K562 (cell line): ENCODE results near the gene ENTREP3. TPM values are rescaled to one million over a fixed set of nuclear protein-coding genes. Genes with fewer than 3 reads are reported as not detected.

ENCODE experiments used
- CBX8 ChIP-seq: fragments of 200-600 bp; sonication (generic); IDR thresholded peaks from 2 replicates; pipeline ENCODE4 v1.6.1; 2012; ENCODE audit warnings: borderline replicate concordance, mixed run types, low read depth, mild to moderate bottlenecking, moderate library complexity, mixed read lengths, low read length, control low read depth, inconsistent platforms; ENCODE audit not compliant: poor library complexity, severe bottlenecking; ENCODE audit errors: extremely low read depth
- ELF1 ChIP-seq: fragments of 200-800 bp; sonication (Bioruptor generic); IDR thresholded peaks from 2 replicates; pipeline ENCODE4 v1.6.1; 2016; ENCODE audit warnings: missing genetic modification characterization, missing compliant biosample characterization
- ETV6 ChIP-seq, 3 experiments: fragments of 150-350 bp in 1 of 3; sonication (generic) in 1 of 3; formaldehyde crosslinking in 1 of 3; IDR thresholded peaks; 2 replicates each; pipeline versions ENCODE4 v1.6.1 to v1.8.0; 2014 to 2022; ENCODE audit warnings: borderline replicate concordance in 2 of 3, low read depth in 2 of 3, antibody characterized with exemption in 1 of 3, low read length in 1 of 3, mild to moderate bottlenecking in 1 of 3, missing genetic modification reagents in 1 of 3
- FIP1L1 ChIP-seq: fragments of 200-400 bp; formaldehyde crosslinking; IDR thresholded peaks from 2 replicates; pipeline ENCODE4 v1.6.1; 2018; ENCODE audit warnings: mild to moderate bottlenecking, low read depth, low read length; ENCODE audit not compliant: poor library complexity, severe bottlenecking
- FOXA1 ChIP-seq: fragments of 450-650 bp; IDR thresholded peaks from 2 replicates; pipeline ENCODE4 v1.6.1; 2016; ENCODE audit warnings: mild to moderate bottlenecking, borderline replicate concordance
- HNRNPLL ChIP-seq: fragments of 200-400 bp; formaldehyde crosslinking; IDR thresholded peaks from 2 replicates; pipeline ENCODE4 v1.6.1; 2017; ENCODE audit warnings: low read length, low read depth, mild to moderate bottlenecking; ENCODE audit not compliant: poor library complexity, severe bottlenecking
- MGA ChIP-seq: fragments of 450-650 bp; IDR thresholded peaks from 2 replicates; pipeline ENCODE4 v1.6.1; 2016; ENCODE audit warnings: mild to moderate bottlenecking, moderate library complexity
- PRPF4 ChIP-seq: fragments of 200-400 bp; formaldehyde crosslinking; IDR thresholded peaks from one replicate; pipeline ENCODE4 v1.6.1; 2017; ENCODE audit warnings: low read length, low read depth, mild to moderate bottlenecking; ENCODE audit not compliant: insufficient read depth, poor library complexity, severe bottlenecking
- ZBTB11 ChIP-seq, 3 experiments: fragments of 200-800 bp in 1 of 3; fragments of 250-450 bp in 1 of 3; fragments of 450-650 bp in 1 of 3; sonication (Bioruptor Pico) in 1 of 3; sonication (Bioruptor generic) in 1 of 3; formaldehyde crosslinking in 1 of 3; IDR thresholded peaks; 2 replicates each; pipeline versions ENCODE4 v1.6.1 to v1.8.0; 2016 to 2022; ENCODE audit warnings: mild to moderate bottlenecking in 2 of 3, missing genetic modification characterization in 2 of 3, missing compliant biosample characterization in 1 of 3, moderate library complexity in 1 of 3
- polyA plus RNA-seq, 8 experiments: library from polyadenylated mRNA; depleted of rRNA in 4 of 8; stranded (reverse) in 5 of 8; unstranded in 3 of 8; fragments of >200 nt; fragmentation: Nextera tagmentation in 2 of 8; fragmentation: Illumina TruSeq in 1 of 8; extraction: Ambion mirVana in 2 of 8; extraction: Trizol in 1 of 8; gene quantifications; 2 replicates each; pipeline versions ENCODE4 v1.2.1 to v1.2.3, GENCODE V29; 2011 to 2014; ENCODE audit warnings: inconsistent platforms in 1 of 8, missing spikeins in 1 of 8
- total RNA-seq, 7 experiments: library from RNA; depleted of rRNA in 6 of 7; stranded (reverse); fragments of >200 nt in 6 of 7; fragmentation: Illumina TruSeq in 2 of 7; extraction: Trizol in 2 of 7; gene quantifications; 2 replicates each; pipeline versions ENCODE4 v1.2.1 to v1.2.3, GENCODE V29; 2011 to 2021; ENCODE audit warnings: low replicate concordance in 1 of 7

The ENTREP3 gene
- total and polyA plus RNA-seq, 9 of the 15 experiments (the other 6 are each of a cell fraction or from before 2014, with no cell fraction given), result 1.9 to 41.8 (median 5.9) TPM

- TF ChIP-seq MGA (no peak; the same call in 1 of the 2 replicates), FIP1L1 (peak; percentile 81), CBX8 (no peak), HNRNPLL (peak; percentile 59), ETV6 (IDR thresholded peaks at IDR 0.05; ENCODE audit: borderline replicate concordance in 1 of 2, low read depth in 2 of 2, low read length in 1 of 2) (peak; percentile 38 to 51; a peak in 1 of 4 replicates), ETV6 (CRISPR knock-in tag; IDR thresholded peaks at IDR 0.05; ENCODE audit: borderline replicate concordance) (no peak), ZBTB11 (CRISPR knock-in tag; IDR thresholded peaks at IDR 0.05) (peak in 1 of 3 experiments; percentile 62; a peak in 2 of 6 replicates), ELF1 (tag) (peak; percentile 78), FOXA1 (no peak), PRPF4 (no peak)
Observed at GRCh38 chr1:155244368-155245162, 10.7 kb downstream of the ENTREP3 start (continued).
